GM12873 (cell line): ENCODE results near the gene CAPN11.

Source experiments
- CTCF ChIP-seq: IDR thresholded peaks from 2 replicates; pipeline ENCODE4 v1.5.1; 2012; ENCODE audit warnings: low read depth, mild to moderate bottlenecking, moderate library complexity, low read length, control low read depth; ENCODE audit not compliant: insufficient read depth; ENCODE audit errors: missing control alignments

CAPN11 gene

GRCh38 chr6:44226368-44227147, 67.9 kb downstream of the CAPN11 start:
- TF ChIP-seq CTCF, result no peak

GRCh38 chr6:44227148-44227793, 68.7 kb downstream of the CAPN11 start:
- TF ChIP-seq CTCF, result no peak

GRCh38 chr6:44228031-44228430, 69.4 kb downstream of the CAPN11 start:
- TF ChIP-seq CTCF, result no peak

- no peak for TF ChIP-seq CTCF
Observed at GRCh38 chr6:44228433-44228832, 69.8 kb downstream of the CAPN11 start.

GRCh38 chr6:44228836-44229235, 70.2 kb downstream of the CAPN11 start:
- TF ChIP-seq CTCF, result no peak

- TF ChIP-seq CTCF, result no peak
Observed at GRCh38 chr6:44229376-44230033, 70.9 kb downstream of the CAPN11 start.

GRCh38 chr6:44230034-44230675, 71.5 kb downstream of the CAPN11 start:
- TF ChIP-seq CTCF, result no peak
